HG02588 (cell line): ENCODE measurements around the gene ZNF208.
"Not testable (repeated sequence)": the region's sequence is repeated elsewhere in the genome, so short reads cannot be mapped to it uniquely, and the experiment has no call there.

ENCODE experiments used
- ATAC-seq: cut with Tn5 transposase; IDR thresholded peaks from one replicate; pipeline ENCODE4 v1.9.1; 2021; ENCODE audit warnings: mild to moderate bottlenecking, moderate library complexity; ENCODE audit not compliant: unreplicated experiment

Gene ZNF208

DNA sequence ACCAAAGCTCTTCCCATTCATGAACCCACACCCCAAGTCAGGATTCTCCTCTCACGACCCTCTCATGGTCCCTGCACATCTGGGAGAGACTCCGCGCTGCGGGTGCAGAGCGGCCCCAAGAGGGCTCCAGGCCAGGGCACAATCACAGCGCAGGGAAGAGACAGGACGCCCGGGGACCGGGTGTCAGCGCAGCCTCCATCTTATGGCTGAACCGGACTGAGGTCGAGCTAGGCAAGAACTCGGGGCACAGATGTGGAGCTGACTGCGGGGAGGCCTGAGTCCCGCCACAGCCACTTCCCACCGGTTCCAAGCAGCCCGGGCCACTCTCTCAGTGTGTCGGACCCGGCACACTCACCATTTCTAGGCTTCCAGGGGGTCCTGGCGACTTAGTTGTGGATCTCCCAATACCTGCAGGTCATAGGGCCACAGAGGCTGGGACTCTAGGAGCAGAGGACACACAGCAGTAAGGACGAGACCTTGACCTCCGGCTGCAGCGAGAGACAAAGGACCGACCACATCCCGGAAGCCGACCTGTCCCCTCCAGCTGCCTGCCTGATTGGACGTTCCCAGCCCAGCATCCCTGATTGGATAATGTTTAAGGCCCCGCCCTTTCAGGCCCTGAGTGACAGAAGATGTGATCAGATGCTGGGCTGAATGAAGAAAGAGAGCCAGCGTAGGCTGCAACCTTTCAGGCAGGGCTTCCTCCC is at the start of gene ZNF208:
Gene ZNF208 (minus strand): TSS at position 507 of the 707 bp plus-strand sequence. CDS start 149 bp downstream, at position 358.
- ATAC-seq, result not testable (repeated sequence)

DNA sequence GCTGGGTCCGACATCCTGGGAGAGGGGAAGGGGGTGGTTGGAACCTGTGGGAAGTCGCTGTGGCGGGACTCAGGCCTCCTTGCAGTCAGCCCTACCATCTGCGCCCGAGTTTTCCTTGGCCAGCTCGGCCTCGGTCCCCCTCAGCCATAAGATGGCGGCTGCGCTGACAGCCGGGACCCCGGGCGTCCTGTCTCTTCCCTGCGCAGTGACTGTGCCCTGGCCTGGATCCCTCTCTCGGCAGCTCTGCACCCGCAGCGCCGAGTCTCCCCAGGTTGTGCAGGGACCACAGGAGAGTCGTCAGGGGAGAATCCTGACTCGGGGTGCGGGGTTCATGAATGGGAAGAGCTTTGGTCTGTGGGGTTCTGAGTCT is 41.9 kb upstream of the ZNF208 start:
- no peak for ATAC-seq

DNA sequence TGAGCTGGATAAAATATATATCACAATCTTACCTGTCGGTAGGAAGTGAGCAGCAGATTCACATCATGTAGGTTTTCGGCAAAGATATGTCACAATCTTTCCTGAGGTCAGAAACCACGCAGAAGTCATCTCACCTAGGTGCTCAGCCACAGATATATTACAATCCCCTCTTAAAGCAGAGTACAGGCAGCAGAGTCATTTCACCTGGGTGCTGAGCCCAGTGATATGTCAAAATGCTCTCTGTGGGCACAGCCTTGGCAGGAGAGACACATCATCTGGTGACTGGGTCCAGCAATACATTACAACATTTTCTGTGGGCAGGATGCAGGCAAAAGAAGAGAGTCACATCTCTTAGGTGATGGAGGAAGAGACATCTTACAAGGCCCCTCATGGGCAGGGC is 30.4 kb upstream of the ZNF208 start:
- ATAC-seq, result not testable (repeated sequence)

DNA sequence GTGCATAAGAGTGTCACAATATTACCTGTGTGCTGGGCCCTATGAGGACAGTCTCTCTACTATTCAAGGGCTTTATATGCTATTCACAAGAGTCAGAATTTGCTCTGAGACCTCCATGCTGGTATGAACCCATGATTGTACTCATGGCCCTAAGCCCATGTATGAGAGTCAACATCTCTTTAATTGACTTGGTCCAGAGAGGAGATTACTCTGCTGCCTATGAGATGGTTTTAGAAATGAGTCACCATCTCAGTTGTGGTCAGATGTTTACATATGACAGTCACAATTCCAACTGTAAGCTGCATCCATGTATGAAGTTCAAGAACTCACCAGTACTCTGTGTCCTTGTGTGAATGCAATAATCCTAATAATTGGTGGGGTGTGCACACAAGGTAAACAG is 19.9 kb upstream of the ZNF208 start:
- no peak for ATAC-seq

DNA sequence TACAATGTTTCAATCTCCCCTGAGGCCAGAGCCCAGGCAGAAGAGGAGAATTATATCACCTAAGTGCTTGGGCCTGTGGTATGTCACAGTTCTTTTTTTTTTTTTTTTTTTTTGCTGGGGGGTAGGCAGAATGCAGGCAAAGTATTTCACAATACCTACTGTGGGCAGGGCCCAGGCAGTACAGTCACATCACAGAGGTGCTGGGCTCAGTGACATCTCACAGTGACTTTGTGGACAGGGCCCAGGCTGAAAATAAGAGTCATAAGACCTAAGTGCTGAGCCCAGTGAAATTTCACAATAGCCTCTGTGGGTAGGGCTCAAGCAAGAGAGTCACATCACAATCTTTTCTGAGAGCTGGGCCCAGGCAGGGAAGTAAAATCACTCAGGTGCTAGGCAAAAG is 15.9 kb upstream of the ZNF208 start:
- no peak for ATAC-seq

DNA sequence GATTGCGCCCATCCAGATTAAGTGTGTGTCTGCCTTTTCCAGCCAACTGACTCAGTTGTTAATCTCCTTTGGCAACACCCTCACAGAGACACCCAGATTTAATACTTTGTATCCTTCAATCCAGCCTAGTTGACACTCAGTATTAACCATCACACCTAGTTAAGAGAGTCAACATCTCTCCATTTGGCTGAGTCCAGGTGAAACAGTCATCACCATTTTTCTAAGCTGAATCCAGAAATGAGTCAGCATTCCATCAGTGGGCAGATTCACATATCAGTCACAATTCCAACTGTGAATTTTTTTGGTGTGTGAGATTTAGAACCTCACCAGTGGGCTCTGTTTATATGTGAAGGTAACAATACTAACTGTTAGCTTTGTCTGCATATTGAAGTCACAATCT is 14.8 kb upstream of the ZNF208 start:
- not testable (repeated sequence) for ATAC-seq

DNA sequence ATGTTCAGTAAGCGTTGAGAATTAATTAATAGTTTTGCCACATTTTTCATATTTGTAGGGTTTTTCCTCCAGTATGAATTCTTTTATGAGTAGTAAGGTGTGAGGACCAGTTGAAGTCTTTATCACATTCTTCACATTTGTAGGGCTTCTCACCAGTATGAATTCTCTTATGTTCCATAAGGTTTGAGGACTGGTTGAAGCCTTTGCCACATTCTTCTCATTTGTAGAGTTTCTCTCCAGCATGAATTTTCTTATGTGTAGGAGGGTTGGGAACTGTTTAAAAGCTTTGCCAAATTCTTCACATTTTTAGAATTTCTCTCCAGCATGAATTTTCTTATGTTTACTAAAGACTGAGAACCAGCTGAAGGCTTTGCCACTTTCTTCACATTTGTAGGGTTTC is 40.3 kb downstream of the ZNF208 start:
- no peak for ATAC-seq

DNA sequence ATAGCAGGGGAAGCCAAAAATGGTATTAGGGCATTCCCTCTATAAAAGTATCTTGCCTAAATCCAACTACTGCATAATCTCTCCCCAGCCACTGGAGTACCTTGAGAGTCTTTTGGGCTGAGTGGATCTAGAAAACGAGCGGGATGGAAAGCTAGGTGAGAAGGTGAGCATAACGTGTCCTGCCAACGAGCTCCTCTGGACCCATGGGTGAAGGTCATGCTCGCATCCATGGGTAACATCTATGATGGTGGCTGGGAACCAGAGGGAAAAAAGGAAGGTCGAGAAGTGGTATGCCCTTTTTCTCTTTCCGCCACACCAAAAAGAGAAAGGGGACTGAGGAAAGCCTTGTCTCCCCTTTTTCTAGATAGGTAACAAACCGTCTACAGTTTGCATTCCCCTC is 63.0 kb downstream of the ZNF208 start:
- ATAC-seq, result no peak

DNA sequence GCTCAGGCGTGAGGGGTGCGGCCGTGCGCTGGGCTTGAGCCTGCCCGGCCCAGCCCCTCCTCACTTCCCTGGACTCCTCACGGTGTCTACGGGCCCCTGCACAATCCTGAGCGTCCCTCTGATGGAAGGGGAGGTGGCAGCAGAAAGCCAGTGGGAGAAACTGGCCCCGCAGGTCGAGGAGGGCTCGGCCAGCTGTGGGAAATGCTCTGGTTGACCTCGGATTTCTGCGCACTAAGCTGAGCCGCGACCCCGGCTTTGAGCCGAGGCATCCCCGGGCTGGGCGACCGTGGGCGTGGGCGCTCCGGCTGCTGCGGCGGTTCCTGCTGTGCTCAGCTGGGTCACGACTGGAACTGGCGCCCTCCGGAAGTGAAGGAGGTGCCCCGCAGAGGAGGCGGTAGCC is 70.1 kb downstream of the ZNF208 start:
- ATAC-seq, result no peak

DNA sequence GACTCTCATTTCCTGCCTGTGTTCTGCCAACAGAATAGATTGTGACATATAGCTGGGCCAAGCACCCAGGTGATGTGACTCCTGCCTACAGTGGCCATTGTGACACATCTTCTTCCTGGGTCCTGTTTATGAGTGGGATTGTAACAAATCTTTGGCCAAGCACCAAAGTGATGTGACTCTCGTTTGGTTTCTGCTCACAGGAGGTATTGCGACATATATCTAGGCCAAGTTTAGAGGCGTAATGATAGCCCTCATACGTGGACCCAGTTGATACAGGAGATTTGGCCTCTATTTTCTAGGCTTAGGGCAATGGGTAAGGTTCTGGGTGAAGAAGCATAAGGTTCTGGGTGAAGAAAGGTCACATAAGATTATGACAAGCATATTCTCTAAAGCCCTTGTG is 76.2 kb downstream of the ZNF208 start:
- ATAC-seq, result no peak

DNA sequence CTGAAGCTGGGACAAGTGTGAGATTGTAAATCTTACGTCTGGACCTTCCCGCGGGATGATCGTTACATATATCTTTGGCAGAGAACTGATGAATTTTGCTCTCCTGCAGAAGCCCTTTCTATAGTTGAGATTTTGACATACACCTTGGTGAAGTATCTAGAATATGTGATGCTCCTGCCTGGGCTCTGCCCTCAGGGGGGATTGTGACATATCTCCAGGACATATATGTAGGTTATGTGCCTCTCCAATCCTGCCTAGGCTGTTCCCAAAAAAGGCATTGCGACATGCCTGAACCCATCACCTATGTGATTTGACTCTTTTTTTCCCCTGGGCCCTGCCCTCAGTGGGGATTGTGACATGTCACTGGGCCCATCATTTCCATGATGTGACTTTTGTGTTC is 76.6 kb downstream of the ZNF208 start:
- ATAC-seq, result no peak

DNA sequence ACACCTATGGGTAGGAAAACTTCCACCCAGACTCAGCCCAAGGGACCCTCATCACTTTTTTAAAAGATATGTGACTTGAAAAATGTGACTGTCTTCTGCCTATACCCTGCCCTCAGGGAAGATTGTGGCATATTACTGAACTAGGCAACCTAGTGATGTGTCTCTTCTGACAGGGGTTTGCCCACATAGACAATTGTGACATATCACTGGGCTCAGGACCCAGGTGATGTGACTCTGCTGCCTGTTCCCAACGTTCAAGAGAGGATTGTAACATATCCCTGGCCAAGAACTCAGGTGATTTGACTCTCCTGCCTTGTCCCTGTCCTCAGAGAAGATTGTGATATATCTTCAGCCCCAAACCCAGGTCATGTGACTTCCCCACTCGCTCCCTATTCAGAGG is 88.5 kb downstream of the ZNF208 start:
- ATAC-seq, result no peak

DNA sequence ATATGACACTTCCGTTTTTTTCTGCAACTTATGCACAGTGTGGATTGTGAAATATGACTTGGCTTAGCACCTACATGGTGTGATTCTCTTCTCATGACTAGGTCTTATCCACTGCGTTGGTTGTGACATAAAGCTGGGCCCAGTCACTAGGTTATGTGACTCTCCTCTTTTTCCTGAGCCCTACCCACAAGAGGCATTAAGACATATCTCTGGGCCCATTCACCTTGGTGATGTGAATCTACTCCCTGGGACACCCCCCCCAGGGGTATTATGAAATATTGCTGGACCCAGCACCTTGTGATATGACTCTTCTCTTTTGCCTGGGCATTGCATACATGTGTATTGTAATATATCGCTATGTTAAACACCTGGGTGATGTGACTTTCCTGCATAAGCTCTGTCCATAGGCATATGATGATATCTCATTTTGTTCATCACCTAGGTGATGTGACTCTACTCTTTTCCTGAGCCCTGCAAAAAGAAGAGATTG is 89.0 kb downstream of the ZNF208 start:
- ATAC-seq, result no peak

DNA sequence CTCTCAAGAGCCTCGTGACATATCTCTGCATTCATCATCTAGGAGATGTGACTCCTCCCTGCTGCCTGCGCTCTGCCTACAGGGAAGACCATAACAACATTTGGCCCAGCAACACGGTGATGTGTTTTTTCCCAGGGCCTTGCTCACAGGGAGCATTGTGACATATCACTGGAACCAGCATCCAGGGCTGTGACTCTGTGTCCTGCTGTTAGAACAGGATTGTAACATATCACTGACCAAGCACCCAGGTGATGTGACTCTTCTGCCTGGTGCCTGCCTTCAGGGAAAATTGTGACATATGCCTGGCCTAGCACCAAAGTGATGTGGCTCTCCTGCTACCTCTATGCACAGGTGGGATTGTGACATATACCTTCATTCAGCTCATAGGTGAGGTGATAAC is 95.3 kb downstream of the ZNF208 start:
- no peak for ATAC-seq

DNA sequence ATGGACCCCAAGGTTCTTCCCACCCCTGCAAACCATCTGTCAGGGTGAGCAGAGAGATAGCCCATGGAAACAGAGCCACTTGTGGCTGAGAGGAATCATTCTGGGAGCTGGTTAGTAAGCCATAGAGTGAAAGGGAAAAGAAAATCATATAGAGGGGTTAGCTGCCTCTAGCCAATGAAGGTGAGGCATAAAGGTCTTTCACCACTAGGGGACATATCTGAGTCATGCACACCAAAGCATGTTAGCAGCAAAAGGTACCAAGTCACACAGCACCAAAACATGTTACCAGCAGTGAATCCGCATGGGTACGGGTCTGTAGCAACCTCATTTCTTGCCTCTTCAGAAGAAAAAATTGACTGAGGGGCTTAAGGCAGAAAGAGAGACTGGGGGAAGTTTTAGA is 98.1 kb downstream of the ZNF208 start:
- ATAC-seq, result no peak

DNA sequence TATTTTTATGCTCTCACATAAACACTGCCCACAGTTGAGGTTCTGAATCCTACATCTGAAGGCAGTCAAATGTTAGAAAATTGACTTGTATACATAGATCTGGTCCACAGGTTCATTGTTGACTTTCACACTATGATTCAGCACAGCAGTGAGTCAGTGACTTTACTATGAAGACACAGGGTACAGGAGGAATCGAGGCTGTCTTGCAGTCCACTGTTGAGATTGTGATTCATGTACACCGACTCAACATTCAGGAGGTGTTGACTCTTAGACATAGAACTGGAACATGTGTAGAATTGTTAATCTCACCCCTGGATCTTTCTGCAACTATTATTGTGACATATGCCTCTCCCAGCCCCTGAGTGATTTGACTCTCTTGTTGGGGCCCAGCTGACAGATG is 100.4 kb downstream of the ZNF208 start:
- no peak for ATAC-seq

DNA sequence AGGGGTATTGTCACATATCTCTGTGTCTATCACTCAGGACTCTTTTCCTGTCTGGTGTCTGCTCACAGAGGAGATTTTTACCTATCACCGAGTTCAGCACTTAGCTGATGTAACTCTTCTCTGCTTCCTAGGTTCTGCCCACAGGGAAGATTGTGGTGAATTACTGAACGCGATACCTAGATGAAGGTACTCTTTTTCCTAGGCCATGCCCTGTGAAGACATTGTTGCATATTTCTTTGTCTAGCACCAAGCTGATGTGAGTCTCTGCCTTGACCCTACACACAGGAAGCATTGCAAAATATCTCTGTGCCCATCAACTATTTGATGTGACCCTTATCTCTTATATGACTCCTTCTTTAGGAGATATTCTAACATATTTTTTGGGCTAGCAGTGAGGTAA is 102.7 kb downstream of the ZNF208 start:
- no peak for ATAC-seq

DNA sequence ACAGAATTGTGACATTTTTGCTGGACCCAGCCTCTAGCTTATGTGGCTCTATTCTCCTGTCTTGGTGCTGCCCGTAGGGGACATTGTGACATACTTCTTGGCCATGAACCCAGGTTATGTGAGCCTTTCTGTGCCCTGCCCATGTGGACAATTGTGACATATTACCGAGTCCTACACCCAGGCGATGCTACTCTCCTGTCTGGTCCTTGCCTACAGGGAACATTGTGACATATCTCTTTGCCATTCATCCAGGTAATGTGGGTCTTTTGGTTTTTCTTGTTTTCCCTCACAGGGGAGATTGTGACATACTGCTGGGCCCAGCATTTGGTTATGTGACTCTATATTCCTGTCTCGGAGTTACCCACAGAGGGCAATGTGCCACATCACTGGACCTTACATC is 103.2 kb downstream of the ZNF208 start:
- ATAC-seq, result no peak

DNA sequence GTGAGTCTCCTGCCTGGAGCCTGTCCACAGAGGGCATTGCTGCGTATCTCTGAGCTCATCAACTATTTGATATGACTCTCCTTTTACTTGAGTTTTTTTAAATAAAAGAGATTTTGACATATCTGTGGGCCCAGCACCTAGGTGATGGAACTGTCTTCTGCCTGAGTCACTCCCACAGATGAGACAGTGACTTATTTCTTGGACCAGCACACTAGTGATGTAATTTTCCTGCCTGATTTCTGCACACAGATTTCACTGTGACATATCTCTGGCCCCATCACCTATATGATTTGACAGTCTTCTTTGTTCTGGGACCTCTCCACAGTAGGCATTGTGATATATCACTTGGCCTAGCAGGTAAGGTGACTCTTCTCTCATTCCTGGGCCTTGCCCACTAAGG is 108.2 kb downstream of the ZNF208 start:
- ATAC-seq, result no peak

DNA sequence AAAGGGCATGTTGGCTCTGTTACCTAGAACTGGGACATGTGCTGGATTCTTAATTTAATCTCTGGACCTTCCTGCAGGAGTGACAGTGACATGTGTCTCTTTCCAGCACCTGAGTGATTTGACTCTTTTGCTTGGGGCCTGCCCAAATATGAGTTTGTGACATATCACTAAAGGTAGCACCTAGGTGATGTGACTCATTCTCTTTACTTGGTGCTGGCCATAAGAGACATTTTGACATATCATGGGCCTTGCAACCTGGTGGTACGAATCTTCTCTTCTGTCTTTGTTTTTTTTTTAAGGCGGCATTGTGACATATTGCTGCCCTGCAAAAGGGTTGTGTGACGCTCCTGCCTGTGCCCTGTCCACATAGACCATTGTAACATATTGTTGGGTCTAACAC is 108.9 kb downstream of the ZNF208 start:
- no peak for ATAC-seq

DNA sequence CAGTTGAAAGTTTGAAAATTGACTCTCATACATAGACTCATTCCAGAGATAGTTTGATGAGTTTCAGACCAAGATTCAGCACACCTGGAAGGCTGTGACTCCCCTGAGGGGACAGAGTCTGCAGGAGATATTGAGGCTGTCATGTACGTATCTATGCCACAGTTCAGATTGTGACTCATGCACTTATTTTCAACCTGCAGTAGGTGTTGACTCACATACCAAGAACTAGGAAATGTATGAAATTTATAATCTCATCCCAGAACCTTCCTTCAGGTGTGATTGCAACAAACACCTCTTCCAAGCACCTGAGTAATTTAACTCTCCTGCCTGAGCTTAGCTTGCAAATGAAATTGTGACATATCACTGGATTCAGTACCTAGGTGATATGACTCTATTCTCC is 110.3 kb downstream of the ZNF208 start:
- ATAC-seq, result no peak

DNA sequence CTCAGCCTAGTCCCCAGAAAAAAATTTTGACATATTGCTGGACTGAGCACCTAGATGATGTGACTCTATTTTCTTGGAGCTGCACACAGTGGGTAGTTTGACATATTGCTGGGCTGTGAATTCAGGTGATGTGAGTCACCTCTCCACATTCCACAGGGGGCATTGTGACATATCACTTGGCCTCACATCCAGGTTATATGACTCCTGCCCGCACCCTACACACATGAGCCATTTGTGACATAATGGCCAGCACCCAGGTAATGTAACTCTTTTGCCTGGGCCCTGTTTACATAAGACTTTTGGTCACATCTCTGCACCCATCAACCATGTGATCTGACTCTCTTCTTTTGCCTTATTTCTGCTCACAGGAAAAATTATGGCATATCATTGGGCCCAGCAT is 119.7 kb downstream of the ZNF208 start:
- ATAC-seq, result no peak

DNA sequence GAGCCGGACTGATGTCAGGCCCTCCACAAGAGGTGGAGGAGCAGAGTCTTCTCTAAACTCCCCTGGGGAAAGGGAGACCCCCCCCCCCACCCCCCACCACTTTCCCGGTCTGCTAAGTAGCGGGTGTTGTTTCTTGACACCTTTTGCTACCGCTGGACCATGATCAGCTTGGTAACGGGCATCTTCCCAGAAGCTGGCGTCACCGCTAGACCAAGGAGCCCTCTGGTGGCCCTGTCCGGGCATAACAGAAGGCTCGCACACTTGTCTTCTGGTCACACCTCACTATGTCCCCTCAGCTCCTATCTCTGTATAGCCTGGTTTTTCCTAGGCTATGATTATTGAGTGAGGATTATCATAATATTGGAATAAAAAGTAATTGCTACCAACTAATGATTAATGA is 120.7 kb downstream of the ZNF208 start:
- not testable (repeated sequence) for ATAC-seq
